Hippocampal formation (tissue), 2 donors: ENCODE data around the gene C19orf47.
"Not testable (repeated sequence)": the region's sequence is repeated elsewhere in the genome, so short reads cannot be mapped to it uniquely, and the experiment has no call there.

Experiments
- DNase-seq, 2 donors: peaks; one replicate each; lab custom pipeline; 2025; lab: John Stamatoyannopoulos, UW

C19orf47 gene

GRCh38 chr19:40348961-40349507 lies 837 bp upstream of the C19orf47 start:
- peak in 1 of 2 donors; percentile 30 for DNase-seq

- no peak for DNase-seq
Observed at GRCh38 chr19:40344422-40344821, 3.8 kb downstream of the C19orf47 start.

- no peak for DNase-seq
Observed at GRCh38 chr19:40342644-40343311, 5.4 kb downstream of the C19orf47 start.

GRCh38 chr19:40341601-40342482 lies 6.4 kb downstream of the C19orf47 start:
- no peak for DNase-seq

GRCh38 chr19:40339018-40339728 lies 9.0 kb downstream of the C19orf47 start:
- no peak for DNase-seq

GRCh38 chr19:40337594-40337993 lies 10.6 kb downstream of the C19orf47 start:
- no peak for DNase-seq

- no peak for DNase-seq
Observed at GRCh38 chr19:40337107-40337506, 11.1 kb downstream of the C19orf47 start.

- no peak for DNase-seq
Observed at GRCh38 chr19:40336601-40336900, 11.6 kb downstream of the C19orf47 start.

GRCh38 chr19:40335855-40336600 lies 12.2 kb downstream of the C19orf47 start:
- no peak for DNase-seq

GRCh38 chr19:40335101-40335500 lies 13.1 kb downstream of the C19orf47 start:
- no peak for DNase-seq

- not testable (repeated sequence) for DNase-seq
Observed at GRCh38 chr19:40333083-40333482, 15.1 kb downstream of the C19orf47 start.

- DNase-seq, result peak in 1 of 2 donors; percentile 42
Observed at GRCh38 chr19:40332669-40333068, 15.5 kb downstream of the C19orf47 start.

GRCh38 chr19:40331052-40331451 lies 17.1 kb downstream of the C19orf47 start:
- DNase-seq, result no peak

GRCh38 chr19:40326201-40326600 lies 22.0 kb downstream of the C19orf47 start:
- DNase-seq, result no peak

GRCh38 chr19:40323705-40324104 lies 24.5 kb downstream of the C19orf47 start:
- no peak for DNase-seq

GRCh38 chr19:40322951-40323615 lies 25.1 kb downstream of the C19orf47 start:
- DNase-seq, result no peak

- DNase-seq, result no peak
Observed at GRCh38 chr19:40322271-40322610, 26.0 kb downstream of the C19orf47 start.

- DNase-seq, result no peak
Observed at GRCh38 chr19:40321566-40322270, 26.5 kb downstream of the C19orf47 start.

- no peak for DNase-seq
Observed at GRCh38 chr19:40321076-40321475, 27.1 kb downstream of the C19orf47 start.

- DNase-seq, result no peak
Observed at GRCh38 chr19:40320558-40320935, 27.6 kb downstream of the C19orf47 start.

- no peak for DNase-seq
Observed at GRCh38 chr19:40317338-40317737, 30.9 kb downstream of the C19orf47 start.
